HCT116 (cell line): Measurements from ENCODE around the gene RAVER1. TPM values are rescaled to one million over a fixed set of nuclear protein-coding genes. Genes with fewer than 3 reads are reported as not detected.
"Not testable (repeated sequence)": the region's sequence is repeated elsewhere in the genome, so short reads cannot be mapped to it uniquely, and the experiment has no call there.

Experiments
- ATAC-seq: fragments of 200-7000 bp; cut with Tn5 transposase; 2 replicates; pipeline ENCODE4 v1.9.1; 2020; ENCODE audit warnings: mild to moderate bottlenecking, moderate library complexity
- BruUV-seq: library from RNA; stranded (reverse); fragments of 400-500 nt; replicated peaks from 2 replicates; lab custom pipeline; 2021; lab: Mats Ljungman, UMichigan
- CTCF ChIA-PET: fragments of 300-600 bp; sonication (Branson Sonifier 250); formaldehyde crosslinking; loops from one replicate; lab custom pipeline; 2021; ENCODE audit warnings: antibody characterized with exemption; lab: Charles Lee
- POLR2A ChIA-PET: fragments of 300-600, 350-600 bp; sonication (Branson Sonifier 250); formaldehyde crosslinking; loops from one replicate; lab custom pipeline; 2021; ENCODE audit warnings: antibody characterized with exemption; lab: Charles Lee
- RAD21 ChIA-PET, 2 experiments: fragments of 300-600 bp; sonication (Branson Sonifier 250); formaldehyde crosslinking; loops; one replicate each; lab custom pipeline; 2023; ENCODE audit warnings: low total read pairs in 2 of 2; ENCODE audit not compliant: uncharacterized antibody in 2 of 2, unreplicated experiment in 2 of 2, low non-redundant PET in 1 of 2; lab: Charles Lee
- DNase-seq: peaks from one replicate; pipeline ENCODE4 v3.0.0-alpha.2; 2010; ENCODE audit warnings: low read depth, low spot score
- H2AFZ ChIP-seq: fragments of 200-600 bp; shearing (Covaris generic), sonication (generic); 2 replicates; pipeline ENCODE4 v1.6.1; 2017; ENCODE audit warnings: low read depth, mixed run types, mixed read lengths, antibody characterized with exemption, low read length; ENCODE audit not compliant: poor library complexity, severe bottlenecking
- H3K27ac ChIP-seq: 2 replicates; pipeline ENCODE4 v1.5.1; 2012; ENCODE audit warnings: low read depth, low read length
- H3K27me3 ChIP-seq: fragments of 200-600 bp; sonication (generic); 2 replicates; pipeline ENCODE4 v1.6.1; 2016; ENCODE audit warnings: mixed run types, low read length, mixed read lengths; ENCODE audit not compliant: insufficient read depth
- H3K36me3 ChIP-seq, 2 experiments: fragments of 200-500 bp in 1 of 2; fragments of 200-600 bp in 1 of 2; sonication (Bioruptor generic) in 1 of 2; sonication (generic) in 1 of 2; 2 replicates each; pipeline versions ENCODE4 v1.5.1 to v1.6.1; 2014 to 2016; ENCODE audit warnings: low read length in 2 of 2, inconsistent platforms in 1 of 2, mixed read lengths in 1 of 2, mixed run types in 1 of 2; ENCODE audit not compliant: insufficient read depth in 2 of 2, control insufficient read depth in 1 of 2
- H3K4me1 ChIP-seq, 2 experiments: fragments of 200-600 bp in 1 of 2; sonication (generic) in 1 of 2; 2 replicates each; pipeline versions ENCODE4 v1.5.1 to v1.6.1; 2012 to 2017; ENCODE audit warnings: low read length in 2 of 2, inconsistent platforms in 1 of 2, mild to moderate bottlenecking in 1 of 2, mixed read lengths in 1 of 2, mixed run types in 1 of 2, moderate library complexity in 1 of 2; ENCODE audit not compliant: insufficient read depth in 2 of 2, control insufficient read depth in 1 of 2
- H3K4me2 ChIP-seq: fragments of 200-600 bp; sonication (generic); 2 replicates; pipeline ENCODE4 v1.6.1; 2017; ENCODE audit warnings: mixed run types, low read length, mixed read lengths
- H3K4me3 ChIP-seq, 2 experiments: fragments of 200-600 bp in 1 of 2; sonication (generic) in 1 of 2; replicated peaks in 1 of 2; 2 replicates each; pipeline ENCODE4 v1.5.1; 2011 to 2016; ENCODE audit warnings: low read length in 2 of 2, control low read depth in 1 of 2, low read depth in 1 of 2, mild to moderate bottlenecking in 1 of 2, mixed read lengths in 1 of 2, mixed run types in 1 of 2
- H3K79me2 ChIP-seq: fragments of 200-600 bp; sonication (generic); 2 replicates; pipeline ENCODE4 v1.6.1; 2017; ENCODE audit warnings: mild to moderate bottlenecking, mixed run types, low read length, moderate library complexity, mixed read lengths; ENCODE audit not compliant: insufficient read depth
- H3K9ac ChIP-seq: fragments of 200-600 bp; sonication (generic); 2 replicates; pipeline ENCODE4 v1.6.1; 2016; ENCODE audit warnings: low read length, mixed read lengths
- H3K9me2 ChIP-seq: fragments of 200-600 bp; sonication (generic), shearing (Covaris generic); 2 replicates; pipeline ENCODE4 v1.6.1; 2017; ENCODE audit warnings: mixed run types, mild to moderate bottlenecking, moderate library complexity; ENCODE audit not compliant: insufficient read depth
- H3K9me3 ChIP-seq, 2 experiments: fragments of 200-500 bp in 1 of 2; fragments of 200-600 bp in 1 of 2; sonication (Bioruptor generic) in 1 of 2; sonication (generic) in 1 of 2; 2 replicates each; pipeline ENCODE4 v1.6.1; 2014 to 2017; ENCODE audit warnings: low read length in 2 of 2, mixed read lengths in 2 of 2, inconsistent platforms in 1 of 2, low read depth in 1 of 2, mild to moderate bottlenecking in 1 of 2, mixed run types in 1 of 2, moderate library complexity in 1 of 2; ENCODE audit not compliant: control insufficient read depth in 1 of 2, insufficient read depth in 1 of 2
- H4K20me1 ChIP-seq: fragments of 200-600 bp; sonication (generic), shearing (Covaris generic); 2 replicates; pipeline ENCODE4 v1.6.1; 2017; ENCODE audit warnings: mixed run types, mild to moderate bottlenecking, moderate library complexity; ENCODE audit not compliant: insufficient read depth
- ELF1 ChIP-seq: IDR thresholded peaks from 2 replicates; pipeline ENCODE4 v1.6.1; 2012; ENCODE audit warnings: low read depth, borderline replicate concordance
- EZH2 ChIP-seq: fragments of 200-600 bp; sonication (generic); IDR thresholded peaks from 2 replicates; pipeline ENCODE4 v1.6.1; 2017; ENCODE audit warnings: antibody characterized with exemption, mixed run types
- EZH2phosphoT487 ChIP-seq: fragments of 200-600 bp; IDR thresholded peaks from 2 replicates; pipeline ENCODE4 v1.6.1; 2018; ENCODE audit warnings: antibody characterized with exemption, borderline replicate concordance
- FOSL1 ChIP-seq: IDR thresholded peaks from 2 replicates; pipeline ENCODE4 v1.6.1; 2012; ENCODE audit warnings: low read depth
- JUND ChIP-seq: IDR thresholded peaks from 2 replicates; pipeline ENCODE4 v1.6.1; 2012
- MAX ChIP-seq: IDR thresholded peaks from 2 replicates; pipeline ENCODE4 v1.6.1; 2012
- POLR2A ChIP-seq: IDR thresholded peaks from 2 replicates; pipeline ENCODE4 v1.7.0; 2011; ENCODE audit warnings: borderline replicate concordance; ENCODE audit not compliant: insufficient read depth, insufficient read length; ENCODE audit errors: extremely low read depth
- RAD21 ChIP-seq: IDR thresholded peaks from 2 replicates; pipeline ENCODE4 v1.6.1; 2012; ENCODE audit warnings: low read depth, mild to moderate bottlenecking
- REST ChIP-seq: IDR thresholded peaks from 2 replicates; pipeline ENCODE4 v1.6.1; 2012; ENCODE audit warnings: low read depth
- SIN3A ChIP-seq: IDR thresholded peaks from 2 replicates; pipeline ENCODE4 v1.6.1; 2012; ENCODE audit warnings: low read depth
- TCF7L2 ChIP-seq: IDR thresholded peaks from 2 replicates; pipeline ENCODE4 v1.7.0; 2011; ENCODE audit warnings: borderline replicate concordance, inconsistent platforms; ENCODE audit not compliant: insufficient read depth, insufficient read length; ENCODE audit errors: extremely low read depth
- YY1 ChIP-seq: IDR thresholded peaks from 2 replicates; pipeline ENCODE4 v1.6.1; 2011; ENCODE audit warnings: low read length, low read depth, moderate library complexity, mild to moderate bottlenecking; ENCODE audit not compliant: insufficient replicate concordance; ENCODE audit errors: extremely low read depth
- ZBTB33 ChIP-seq: IDR thresholded peaks from 2 replicates; pipeline ENCODE4 v1.6.1; 2011; ENCODE audit warnings: mild to moderate bottlenecking, low read length, moderate library complexity; ENCODE audit not compliant: insufficient replicate concordance; ENCODE audit errors: extremely low read depth
- ZFX ChIP-seq: fragments of 450-650 bp; IDR thresholded peaks from 2 replicates; pipeline ENCODE4 v1.6.1; 2017
- intact Hi-C: fragments of 100-400 bp; cut with micrococcal nuclease; formaldehyde crosslinking; loops from 2 replicates; pipeline ENCODE4 v1.10.0; 2022
- total RNA-seq: library from RNA; stranded (reverse); gene quantifications from one replicate; pipeline ENCODE4 v1.2.1, GENCODE V29; 2021; ENCODE audit not compliant: unreplicated experiment

The RAVER1 gene
- total RNA-seq, 1 experiment from 2014 or later, result 71.0 TPM

- Histone ChIP-seq H3K27me3 (no peaks in the 10 kb centered on the region), H3K9me2 (no peaks in the 10 kb centered on the region), H3K4me1 (peaks cover 2 to 13% of the 10 kb centered on the region in 2 experiments; a peak in 3 of 4 replicates), H3K4me3 (no peak overlapping the region), H3K27ac (no peak overlapping the region), H4K20me1 (no peaks in the 10 kb centered on the region), H3K9me3 (no peaks in the 10 kb centered on the region), H3K79me2 (peaks cover 9% of the 10 kb centered on the region), H3K9ac (no peak overlapping the region), H2AFZ (no peak overlapping the region), H3K36me3 (peaks cover 0 to 6% of the 10 kb centered on the region in 2 experiments; a peak in 2 of 4 replicates), H3K4me2 (no peak overlapping the region)
- no TSS peak for BruUV-seq
- ATAC-seq, result no peak
- no peak for DNase-seq
- intact Hi-C loops, result no loop called here
- ChIA-PET RAD21 (no interaction called here), CTCF (no interaction called here), POLR2A (no interaction called here)
- no peak for TF ChIP-seq ELF1
- TF ChIP-seq MAX, result no peak
- TF ChIP-seq EZH2phosphoT487, result no peak
- TF ChIP-seq ZFX, result no peak
- TF ChIP-seq SIN3A, result no peak
- TF ChIP-seq ZBTB33, result no peak
- TF ChIP-seq EZH2, result no peak
- TF ChIP-seq REST, result no peak
- no peak for TF ChIP-seq POLR2A
- TF ChIP-seq RAD21, result no peak
- no peak for TF ChIP-seq FOSL1
- no peak for TF ChIP-seq YY1
- TF ChIP-seq TCF7L2, result no peak
- TF ChIP-seq JUND, result no peak
These were observed 44.8 kb upstream of the RAVER1 start for GRCh38 chr19:10378124-10378523.

- H4K20me1 ChIP-seq, H3K27ac ChIP-seq, CTCF ChIA-PET, H3K4me2 ChIP-seq, intact Hi-C loops, RAD21 ChIA-PET, H3K36me3 ChIP-seq, H3K9me2 ChIP-seq, H3K9ac ChIP-seq, H2AFZ ChIP-seq, DNase-seq, ATAC-seq, BruUV-seq, H3K4me3 ChIP-seq, H3K79me2 ChIP-seq, H3K9me3 ChIP-seq, H3K27me3 ChIP-seq, POLR2A ChIA-PET: not testable (repeated sequence)
- peaks cover 2 to 13% of the 10 kb centered on the region in 2 experiments; a peak in 3 of 4 replicates for H3K4me1 ChIP-seq
These were observed 43.9 kb upstream of the RAVER1 start for GRCh38 chr19:10377140-10377640.
